Erythroblast (primary cell): ENCODE results near the gene HFE.

Experiments used
- GATA1 ChIP-seq: IDR thresholded peaks from 2 replicates; pipeline ENCODE4 v1.6.1; 2011; ENCODE audit warnings: low read depth, mild to moderate bottlenecking, control low read depth, low read length, moderate library complexity
- POLR2A ChIP-seq: IDR thresholded peaks from 2 replicates; pipeline ENCODE4 v1.6.1; 2011; ENCODE audit warnings: mild to moderate bottlenecking, low read length

- TF ChIP-seq GATA1 (no peak), POLR2A (peak; percentile 99)
Measured at GRCh38 chr6:26043384-26044139, 43.7 kb upstream of the HFE start.
